Esophagus squamous epithelium (tissue), 4 donors: ENCODE measurements around the gene PRSS35.

ENCODE experiments used
- CTCF ChIP-seq, 6 experiments: fragments of 450-650 bp in 4 of 6; fragments of 200-600 bp in 2 of 6; sonication (generic) in 2 of 6; IDR thresholded peaks; one replicate each; pipeline ENCODE4 v1.5.1; 2016 to 2019; ENCODE audit warnings: antibody characterized with exemption in 6 of 6, mild to moderate bottlenecking in 4 of 6, moderate library complexity in 4 of 6
- POLR2A ChIP-seq, 4 donors: fragments of 450-650 bp; IDR thresholded peaks; one replicate each; pipeline ENCODE4 v1.6.1; 2017; ENCODE audit warnings: antibody characterized with exemption in 4 of 4, mild to moderate bottlenecking in 4 of 4, moderate library complexity in 3 of 4

GRCh38 chr6:83479389-83479788 lies 32.9 kb upstream of the PRSS35 start:
- no peak for TF ChIP-seq POLR2A (IDR thresholded peaks at IDR 0.05)
- no peak for TF ChIP-seq CTCF (IDR thresholded peaks at IDR 0.05)
